Activated CD8-positive, alpha-beta memory T cell treated with anti-CD3 and anti-CD28 coated beads, Interleukin-2, amount 50 U/mL, for 1 hour (primary cell): ENCODE data around the gene TIMM17A.
"Not testable (repeated sequence)": the region's sequence is repeated elsewhere in the genome, so short reads cannot be mapped to it uniquely, and the experiment has no call there.

ENCODE experiments used
- DNase-seq: peaks from one replicate; pipeline ENCODE4 v3.0.0-alpha.2; 2020; ENCODE audit errors: extremely low read depth

The TIMM17A gene

DNA sequence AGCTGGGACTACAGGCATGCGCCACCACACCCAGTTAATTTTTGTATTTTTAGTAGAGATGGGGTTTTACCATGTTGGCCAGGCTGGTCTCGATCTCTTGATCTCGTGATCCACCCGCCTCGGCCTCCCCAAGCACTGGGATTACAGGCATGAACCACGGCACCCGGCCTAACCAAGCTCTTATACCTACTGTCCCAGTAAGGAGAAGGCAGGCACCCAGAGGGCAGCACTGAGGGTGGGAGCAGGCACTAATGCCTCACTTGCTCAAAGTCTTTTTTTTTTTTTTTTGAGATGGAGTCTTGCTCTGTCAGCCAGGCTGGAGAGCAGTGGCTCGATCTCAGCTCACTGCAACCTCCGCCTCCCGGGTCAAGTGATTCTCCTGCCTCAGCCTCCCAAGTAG is 15.0 kb upstream of the TIMM17A start:
- not testable (repeated sequence) for DNase-seq

DNA sequence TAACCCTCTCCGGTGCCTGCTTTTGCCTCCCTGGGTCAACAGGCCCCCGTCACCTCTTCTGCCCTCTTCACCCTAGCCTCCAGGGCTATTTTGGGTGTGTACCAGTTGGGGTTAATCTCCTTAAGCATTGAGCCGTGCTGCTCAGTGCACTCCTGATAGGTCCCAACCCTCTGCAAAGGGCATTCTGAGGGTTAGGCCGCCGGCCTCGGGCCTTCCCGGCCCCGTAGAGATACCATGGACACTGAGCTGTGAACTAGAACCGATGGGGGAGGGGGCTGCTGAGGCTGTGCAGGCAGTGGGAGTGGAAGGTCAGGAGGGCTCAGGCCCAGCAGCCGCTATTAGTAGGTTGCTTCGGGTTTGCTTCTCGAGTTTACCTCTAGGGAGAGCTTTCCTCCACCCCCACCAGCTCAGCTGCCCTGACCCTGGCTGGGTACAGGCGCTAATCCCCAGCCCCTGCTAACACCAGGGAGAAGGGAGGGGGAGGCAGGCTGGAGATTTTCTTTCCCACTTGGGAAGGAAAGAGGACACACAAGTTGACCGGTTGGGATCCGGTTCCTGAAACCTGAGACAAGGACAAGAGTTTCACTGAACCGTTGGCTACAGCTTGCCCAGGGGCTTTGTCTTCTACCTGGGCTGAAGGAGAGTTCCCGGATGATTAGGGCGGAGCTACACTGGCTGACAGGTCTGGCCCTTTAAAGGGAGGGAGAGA is 13.7 kb upstream of the TIMM17A start:
- DNase-seq: no peak

DNA sequence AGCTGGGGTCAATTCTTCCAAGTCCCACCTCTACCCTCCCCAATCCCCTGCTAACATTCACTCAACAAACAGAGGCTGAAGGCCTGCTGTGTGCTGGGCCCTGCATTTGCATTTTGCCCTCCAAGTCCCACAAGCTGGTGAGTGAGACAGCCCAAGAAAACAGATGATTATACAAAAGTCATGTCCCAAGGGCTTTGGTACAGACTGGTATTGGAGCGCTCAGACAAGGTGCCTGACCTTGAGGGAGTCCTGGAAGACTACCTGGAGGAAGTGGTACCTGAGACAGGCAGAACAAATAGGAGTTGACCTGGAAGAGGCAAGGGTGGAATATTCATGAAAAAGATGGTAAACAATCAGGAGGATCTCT is 13.2 kb upstream of the TIMM17A start:
- DNase-seq: no peak

DNA sequence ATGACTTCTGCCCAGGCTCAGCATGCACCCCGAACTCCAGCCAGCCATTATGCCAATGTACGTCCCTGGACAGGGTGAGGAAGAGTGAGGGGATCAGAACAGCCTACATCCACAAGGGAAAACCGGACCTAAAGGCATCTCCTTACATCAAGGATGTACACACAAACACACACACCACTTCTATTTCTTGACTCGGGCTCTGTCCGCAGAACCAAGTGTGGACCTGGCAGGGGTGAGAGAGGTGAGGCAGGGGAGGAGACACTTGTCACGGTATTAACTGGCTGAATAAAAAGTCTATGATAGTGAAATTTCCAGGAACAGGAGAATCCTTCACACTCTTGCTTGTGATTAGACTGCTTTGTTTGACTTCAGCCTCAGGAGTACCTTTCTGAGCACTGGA is 11.3 kb upstream of the TIMM17A start:
- DNase-seq: no peak

DNA sequence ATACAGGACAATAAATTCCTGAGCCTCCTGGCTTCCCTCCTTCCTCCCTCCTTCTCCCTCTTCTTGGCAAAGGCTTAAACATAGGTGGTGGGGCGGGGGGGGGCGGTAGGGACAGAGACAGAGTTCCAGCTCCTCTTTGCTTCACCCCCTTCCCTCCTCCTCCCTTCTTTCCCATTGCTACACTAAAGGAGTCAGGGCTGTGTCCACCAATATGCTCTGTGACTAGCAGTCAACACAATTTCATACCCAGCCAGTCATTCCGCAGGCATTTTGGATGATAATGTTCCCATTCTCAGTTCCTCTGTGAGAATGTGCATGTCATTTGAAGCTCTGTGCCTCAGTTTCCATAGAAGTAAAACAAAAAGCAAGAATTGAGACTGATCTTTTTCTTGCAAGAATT is 10.7 kb upstream of the TIMM17A start:
- DNase-seq: no peak

DNA sequence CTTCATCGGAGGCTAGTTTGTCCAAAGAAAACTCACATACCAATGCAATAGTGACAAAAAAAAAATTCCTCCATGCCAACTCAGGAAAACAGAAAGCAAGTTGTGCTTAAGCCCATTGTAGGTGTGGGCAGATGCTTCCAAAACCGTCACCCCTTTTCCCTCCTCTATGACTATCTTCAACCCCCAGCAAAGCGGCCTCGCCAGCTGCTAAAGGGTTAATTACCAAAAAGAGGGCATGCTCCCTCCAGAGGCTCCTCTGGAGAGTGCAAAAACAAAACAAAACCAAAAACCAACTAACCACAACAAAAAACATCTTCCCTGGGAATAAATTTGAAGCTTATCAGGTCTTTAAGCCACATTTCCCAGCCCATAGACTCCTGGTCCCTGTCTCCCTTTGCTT is 10.1 kb upstream of the TIMM17A start:
- no peak for DNase-seq

DNA sequence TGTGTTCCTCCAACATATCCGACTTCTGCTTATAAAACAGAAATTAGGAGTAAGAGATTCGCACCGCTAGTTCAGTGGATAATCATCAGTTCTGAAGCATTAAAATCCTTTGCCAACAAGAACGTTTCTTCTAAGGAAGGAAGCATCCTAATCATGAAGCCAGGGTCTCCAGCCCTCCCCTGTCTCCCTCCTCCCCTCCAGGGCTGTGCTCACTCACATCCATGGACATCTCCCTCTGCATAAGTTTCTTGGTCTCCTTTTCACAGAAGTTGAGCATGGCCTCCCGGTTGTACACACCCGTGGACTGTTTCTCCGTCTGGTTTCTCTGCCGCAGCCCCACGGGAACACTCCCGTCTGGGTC is 9.5 kb upstream of the TIMM17A start:
- no peak for DNase-seq

DNA sequence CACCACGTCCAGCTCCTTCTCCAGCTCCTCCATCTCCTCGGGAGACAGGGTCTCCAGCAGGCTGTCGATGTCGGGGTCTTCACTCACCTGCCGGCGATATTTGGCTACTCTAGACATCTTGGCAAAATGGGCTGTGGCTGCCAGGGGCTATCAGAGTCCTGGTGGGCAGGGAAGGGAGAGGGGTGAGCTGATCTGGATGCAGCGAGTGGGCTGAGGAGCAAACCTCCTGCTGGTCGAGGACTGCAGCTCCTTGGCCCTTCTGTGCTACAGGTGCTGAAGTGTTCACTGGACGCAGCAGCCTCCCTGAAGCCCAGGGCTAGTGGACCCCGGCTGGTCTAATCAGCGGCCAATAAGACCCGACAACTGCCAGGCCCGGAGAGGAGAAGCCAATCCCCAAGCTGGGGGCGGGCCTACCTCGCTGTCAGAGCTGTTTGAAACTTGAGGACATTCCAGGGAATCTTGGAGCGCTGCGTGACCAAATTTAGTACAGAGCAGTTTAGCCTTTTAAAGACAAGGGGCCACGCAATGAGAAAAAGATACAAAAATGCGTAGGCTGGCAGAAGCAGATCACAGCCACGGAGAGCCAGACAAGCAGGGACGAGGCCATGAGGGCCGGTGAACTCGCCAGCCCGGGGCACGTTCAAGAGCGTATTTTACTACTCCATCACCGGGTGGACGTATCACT is 8.9 kb upstream of the TIMM17A start, which contains the start of gene LMOD1:
TSS of gene LMOD1 (minus strand) at position 325 of the 685 bp plus-strand sequence. CDS start at position 117, 208 bp downstream.
- DNase-seq: no peak

DNA sequence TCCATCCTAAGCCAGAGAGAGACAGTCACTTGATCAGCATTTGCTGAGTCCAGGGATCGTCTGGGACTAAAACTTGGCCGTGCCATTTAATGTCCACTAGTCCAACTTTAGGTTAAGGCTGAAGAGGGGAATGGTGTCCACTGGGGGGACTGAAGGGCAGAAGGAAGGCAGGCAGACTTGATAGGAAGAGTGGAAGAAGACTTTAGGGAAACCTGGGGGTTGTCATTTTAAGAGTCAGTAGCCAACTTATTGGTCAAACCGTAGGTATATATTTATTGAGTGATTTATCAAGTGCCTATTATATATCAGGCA is 7.7 kb upstream of the TIMM17A start:
- DNase-seq: no peak

DNA sequence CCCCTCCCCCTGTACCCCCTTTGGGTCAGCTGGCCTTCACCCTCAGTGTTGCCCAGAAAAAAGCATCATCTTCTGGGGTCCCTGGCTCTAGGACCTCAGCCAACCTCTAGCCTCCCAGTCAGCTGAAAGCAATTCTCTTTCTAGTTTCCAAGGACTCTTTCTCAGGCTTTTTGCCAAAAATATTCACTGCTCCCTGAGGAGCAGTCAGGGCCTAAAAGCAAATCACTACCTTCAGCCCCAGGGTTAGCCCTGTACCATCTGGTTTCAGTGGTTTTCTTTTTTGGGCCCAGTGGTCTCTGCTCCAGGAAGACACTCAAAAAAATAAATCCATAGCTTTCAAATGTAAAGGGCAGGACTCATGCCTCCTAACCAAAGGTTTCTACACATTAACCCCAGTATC is 5.8 kb upstream of the TIMM17A start:
- no peak for DNase-seq

DNA sequence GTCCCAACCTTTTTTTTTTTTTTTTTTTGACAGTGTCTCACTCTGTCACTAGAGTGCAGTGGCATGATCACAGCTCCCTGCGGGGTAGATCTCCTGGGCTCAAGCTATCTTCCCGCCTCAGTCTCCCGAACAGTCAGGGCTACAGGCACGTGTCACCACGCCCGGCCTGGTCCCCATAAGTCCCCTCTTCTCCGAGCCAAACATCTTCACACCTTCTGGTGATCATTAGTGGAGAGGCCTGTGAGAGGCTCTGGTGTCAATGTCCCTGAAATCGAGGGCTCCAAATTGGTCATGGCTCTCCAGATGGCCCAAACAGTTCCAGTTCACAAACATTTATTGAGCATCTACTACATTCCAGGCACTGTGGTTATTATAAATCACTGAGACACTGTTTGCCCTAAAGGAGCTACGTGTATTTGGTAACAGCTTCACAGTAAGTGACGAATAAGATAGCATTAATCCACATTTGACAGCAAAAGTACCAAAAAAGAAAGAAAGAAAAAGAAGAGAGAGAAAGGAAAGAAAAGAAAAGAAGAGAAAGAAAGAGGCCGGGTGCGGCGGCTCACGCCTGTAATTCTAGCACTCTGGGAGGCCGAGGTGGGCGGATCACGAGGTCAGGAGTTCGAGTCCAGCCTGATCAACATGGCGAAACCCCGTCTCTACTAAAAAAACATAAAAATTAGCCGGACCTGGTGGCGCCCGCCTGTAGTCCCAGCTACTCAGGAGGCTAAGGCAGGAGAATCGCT is 867 bp upstream of the TIMM17A start:
- no peak for DNase-seq

DNA sequence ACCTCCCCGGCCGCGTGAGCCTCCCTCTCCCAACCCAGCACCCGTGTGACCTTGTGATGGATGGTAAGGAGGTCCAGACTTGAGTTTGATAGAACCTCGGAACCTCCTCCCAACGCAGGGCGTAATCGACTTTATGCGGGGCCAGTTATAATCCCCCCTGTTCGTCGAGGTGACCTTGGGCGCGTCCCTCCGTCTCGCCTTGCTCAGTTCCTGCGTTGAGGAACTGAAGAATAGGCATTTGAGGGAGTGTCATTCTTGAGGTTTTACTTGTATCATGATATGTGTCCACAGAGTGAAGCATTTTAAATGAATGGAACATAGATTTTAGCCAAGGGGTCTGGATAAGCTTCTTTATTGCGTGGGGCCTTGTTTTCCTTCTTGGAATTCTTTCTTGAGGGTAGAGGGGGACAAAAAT is 433 bp downstream of the TIMM17A start:
- peak; percentile 8 for DNase-seq

DNA sequence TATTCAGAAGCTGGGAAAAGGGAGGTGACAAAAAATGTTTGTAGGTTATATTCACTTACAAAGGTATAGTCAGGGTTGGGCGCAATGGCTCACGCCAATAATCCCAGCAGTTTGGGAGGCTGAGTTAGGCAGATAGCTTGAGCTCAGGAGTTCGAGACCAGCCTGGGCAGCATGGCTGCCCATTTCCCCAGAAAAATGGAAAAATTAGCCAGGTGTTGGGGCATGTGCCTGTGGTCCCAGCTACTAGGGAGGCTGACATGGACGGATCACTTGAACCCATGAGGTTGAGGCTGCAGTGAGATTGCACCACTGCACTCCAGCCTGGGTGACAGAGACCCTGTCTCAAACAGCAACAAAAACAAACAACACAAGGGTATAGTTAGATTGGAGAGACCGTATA is 3.0 kb downstream of the TIMM17A start:
- no peak for DNase-seq

DNA sequence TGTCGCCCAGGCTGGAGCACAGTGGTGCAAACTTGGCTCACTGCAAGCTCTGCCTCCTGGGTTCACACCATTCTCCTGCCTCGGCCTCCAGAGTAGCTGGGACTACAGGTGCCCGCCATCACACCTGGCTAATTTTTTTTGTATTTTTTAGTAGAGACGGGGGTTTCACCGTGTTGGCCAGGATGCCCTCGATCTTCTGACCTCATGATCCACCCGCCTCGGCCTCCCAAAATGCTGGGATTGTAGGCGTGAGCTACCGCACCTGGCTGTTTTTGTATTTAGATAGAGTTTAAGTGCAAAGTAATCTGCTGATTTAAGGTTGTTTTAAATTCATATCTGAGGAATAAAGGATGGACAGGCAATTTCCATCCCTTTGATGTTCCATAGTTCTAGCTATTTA is 7.1 kb downstream of the TIMM17A start:
- not testable (repeated sequence) for DNase-seq

DNA sequence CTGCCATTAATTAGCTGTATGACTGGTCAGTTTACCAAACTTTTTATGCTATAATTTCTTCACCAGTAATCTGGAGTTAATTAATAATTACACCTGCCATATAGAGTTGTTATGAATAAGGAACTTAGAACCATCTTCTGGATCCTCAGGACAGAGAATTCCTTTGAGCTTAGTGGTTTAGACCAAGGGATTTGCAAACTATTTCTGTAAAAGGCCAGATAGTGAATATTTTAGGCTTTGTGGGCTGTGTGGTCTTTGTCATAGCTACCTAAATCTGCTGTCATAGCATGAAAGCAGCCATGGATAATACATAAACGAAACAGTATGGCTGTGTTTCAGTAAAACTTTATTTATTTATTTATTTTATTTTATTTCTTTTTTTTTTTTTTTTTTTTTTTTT is 9.0 kb downstream of the TIMM17A start:
- DNase-seq: no peak

DNA sequence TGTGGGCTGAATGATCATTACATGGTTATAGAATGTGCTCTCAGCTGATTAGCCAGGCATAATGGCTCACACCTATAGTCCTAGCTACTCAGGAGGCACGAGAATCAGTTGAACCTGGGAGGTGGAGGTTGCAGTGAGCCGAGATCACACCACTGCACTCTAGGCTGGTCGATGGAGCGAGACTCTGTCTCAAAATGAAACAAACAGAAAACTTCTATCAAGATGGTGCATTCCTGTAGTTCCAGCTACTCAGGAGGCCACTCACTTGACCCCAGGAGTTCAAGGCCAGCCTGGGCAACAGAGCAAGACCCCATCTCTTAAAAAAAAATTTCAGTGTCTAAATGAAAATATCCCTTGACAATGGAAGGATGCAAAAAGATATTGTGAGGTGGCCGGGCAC is 10.9 kb downstream of the TIMM17A start:
- DNase-seq: no peak

DNA sequence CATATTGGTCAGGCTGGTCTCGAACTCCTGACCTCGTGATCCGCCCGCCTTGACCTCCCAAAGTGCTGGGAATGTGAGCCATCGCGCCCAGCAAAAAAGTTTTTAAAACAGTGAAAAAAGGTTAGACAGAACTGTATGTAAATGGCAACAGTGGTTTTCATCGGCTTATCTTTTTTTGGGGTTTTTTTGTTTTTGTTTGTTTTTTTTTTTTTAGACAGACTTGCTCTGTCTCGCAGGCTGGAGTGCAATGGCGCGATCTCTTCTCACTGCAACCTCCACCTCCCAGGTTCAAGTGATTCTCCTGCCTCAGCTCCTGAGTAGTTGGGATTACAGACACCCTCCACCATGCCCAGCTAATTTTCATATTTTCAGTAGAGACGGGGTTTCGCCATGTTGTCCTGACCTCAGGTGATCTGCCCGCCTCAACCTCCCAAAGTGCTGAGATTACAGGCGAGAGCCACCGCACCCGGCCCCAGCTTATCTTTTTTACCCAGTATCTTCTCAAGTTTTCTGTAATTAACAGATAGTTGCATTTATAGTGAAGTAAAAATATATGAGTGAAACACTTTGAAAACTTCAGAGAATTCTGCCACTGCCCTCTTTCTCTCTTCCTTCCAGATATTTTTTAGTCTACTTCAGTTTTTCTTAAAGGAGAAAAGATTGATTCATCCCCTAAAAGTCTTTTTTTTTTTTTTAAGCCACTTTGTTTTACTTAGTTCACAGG is 13.1 kb downstream of the TIMM17A start:
- DNase-seq: no peak

DNA sequence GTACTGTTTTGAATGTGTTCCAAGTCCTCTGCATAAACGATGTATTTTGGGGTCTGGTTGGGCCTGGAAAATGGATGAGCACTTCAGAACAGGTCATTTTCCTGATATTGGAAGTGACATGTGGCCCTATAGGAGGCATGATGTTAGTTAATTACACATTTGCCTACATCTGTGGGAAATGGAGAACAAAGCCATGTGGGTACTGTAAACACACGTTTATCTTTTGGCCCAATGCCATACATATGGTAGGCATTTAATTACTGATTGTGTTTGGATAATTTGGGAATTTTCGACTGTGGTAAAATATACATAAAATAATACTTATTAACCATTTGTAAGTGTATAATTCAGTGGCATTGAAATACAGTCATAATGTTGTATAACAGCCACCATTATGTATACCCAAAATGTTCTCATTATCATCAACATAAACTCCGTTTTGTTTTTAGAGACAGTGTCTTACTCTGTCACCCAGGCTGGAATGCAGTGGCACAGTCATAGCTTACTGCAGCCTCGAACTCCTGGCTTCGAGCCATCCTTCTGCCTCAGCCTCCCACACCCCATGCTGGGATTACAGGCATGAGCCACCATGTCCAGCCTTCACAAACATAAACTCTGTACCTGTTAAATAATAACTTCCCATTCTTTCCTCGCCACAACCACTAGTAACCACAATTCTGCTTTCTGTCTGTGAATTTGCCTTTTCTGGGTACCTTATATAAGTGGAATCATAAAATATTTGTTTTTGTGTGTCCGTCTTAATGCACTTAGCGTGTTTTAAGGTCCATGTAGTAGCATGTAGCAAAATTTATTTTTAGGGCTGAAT is 15.2 kb downstream of the TIMM17A start:
- no peak for DNase-seq

DNA sequence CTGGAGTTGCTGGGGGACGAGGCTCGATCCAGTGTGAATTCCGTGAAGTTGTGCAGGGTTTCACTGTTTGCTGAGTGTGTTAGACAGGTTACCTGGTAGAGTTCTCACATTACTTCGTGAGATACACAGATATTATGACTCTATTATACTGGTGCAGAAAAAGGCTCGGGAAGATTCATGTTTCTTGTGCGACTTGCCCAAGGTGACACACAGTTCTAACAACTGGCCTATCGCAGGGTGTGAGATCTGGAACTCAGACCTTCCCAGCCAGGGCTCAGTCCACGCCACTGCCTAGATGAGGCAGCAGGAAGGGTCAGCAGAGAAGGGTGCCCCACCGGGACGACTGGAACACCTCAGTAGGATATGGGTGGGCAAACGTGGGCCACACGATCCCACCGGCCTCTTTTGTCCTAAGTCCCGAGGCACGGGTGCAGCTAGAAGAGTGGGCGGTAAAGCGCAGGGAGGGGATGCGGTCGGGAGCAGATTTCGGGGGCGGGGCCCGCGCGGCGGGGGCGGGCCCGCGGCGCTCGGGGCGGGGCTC is 26.8 kb downstream of the TIMM17A start:
- peak; percentile 10 for DNase-seq

DNA sequence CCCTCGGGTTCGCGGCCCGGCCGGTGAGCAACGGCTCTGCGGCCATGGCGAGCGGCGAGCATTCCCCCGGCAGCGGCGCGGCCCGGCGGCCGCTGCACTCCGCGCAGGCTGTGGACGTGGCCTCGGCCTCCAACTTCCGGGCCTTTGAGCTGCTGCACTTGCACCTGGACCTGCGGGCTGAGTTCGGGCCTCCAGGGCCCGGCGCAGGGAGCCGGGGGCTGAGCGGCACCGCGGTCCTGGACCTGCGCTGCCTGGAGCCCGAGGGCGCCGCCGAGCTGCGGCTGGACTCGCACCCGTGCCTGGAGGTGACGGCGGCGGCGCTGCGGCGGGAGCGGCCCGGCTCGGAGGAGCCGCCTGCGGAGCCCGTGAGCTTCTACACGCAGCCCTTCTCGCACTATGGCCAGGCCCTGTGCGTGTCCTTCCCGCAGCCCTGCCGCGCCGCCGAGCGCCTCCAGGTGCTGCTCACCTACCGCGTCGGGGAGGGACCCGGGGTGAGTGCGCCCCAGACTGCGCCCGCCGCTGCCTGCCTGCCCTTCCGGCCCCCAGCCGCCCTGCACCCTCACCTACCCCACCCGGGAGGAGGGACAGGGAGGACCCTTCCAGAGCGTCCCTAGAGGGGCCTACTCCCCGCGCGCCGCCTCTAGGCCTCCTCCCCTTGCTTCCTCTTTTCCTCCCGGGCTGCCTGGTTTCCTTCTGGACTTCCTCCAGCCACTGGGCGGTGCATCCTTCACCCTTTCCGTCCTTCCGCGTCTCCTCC is 27.5 kb downstream of the TIMM17A start, which contains the start of gene RNPEP:
TSS of gene RNPEP (plus strand) at position 26 of the 757 bp plus-strand sequence. CDS start at position 45, 19 bp downstream.
- DNase-seq: peak; percentile 14
